Measurements from ENCODE around the gene POLR2A. TPM values are rescaled to one million over a fixed set of nuclear protein-coding genes. Genes with fewer than 3 reads are reported as not detected.

The POLR2A gene
- total RNA-seq, 1 donor from 2014 or later: 221 TPM

GRCh38 chr17:7490144-7490543 is 6.0 kb downstream of the POLR2A start:
- Mint-ChIP-seq H3K4me1 (ENCODE audit: low read depth) (peaks cover 68% of the 10 kb centered on the region), H3K36me3 (ENCODE audit: low read depth) (peaks cover 53% of the 10 kb centered on the region), H3K27ac (no peak overlapping the region), H3K4me3 (no peak overlapping the region), H3K27me3 (ENCODE audit: insufficient read depth) (no peaks in the 10 kb centered on the region), H3K9me3 (no peaks in the 10 kb centered on the region)
- intact Hi-C loops (cut with micrococcal nuclease): no loop called here
- no peak for DNase-seq (ENCODE audit: low spot score)

GRCh38 chr17:7491583-7491982 is 7.4 kb downstream of the POLR2A start:
- Mint-ChIP-seq H3K27ac (peak overlapping the region; percentile 7), H3K9me3 (no peaks in the 10 kb centered on the region), H3K27me3 (ENCODE audit: insufficient read depth) (no peaks in the 10 kb centered on the region), H3K36me3 (ENCODE audit: low read depth) (peaks cover 51% of the 10 kb centered on the region), H3K4me1 (ENCODE audit: low read depth) (peaks cover 58% of the 10 kb centered on the region), H3K4me3 (no peak overlapping the region)
- intact Hi-C loops (cut with micrococcal nuclease): no loop called here
- no peak for DNase-seq (ENCODE audit: low spot score)

GRCh38 chr17:7493941-7494340 is 9.8 kb downstream of the POLR2A start:
- H3K27me3 Mint-ChIP-seq (ENCODE audit: insufficient read depth): no peaks in the 10 kb centered on the region
- peaks cover 55% of the 10 kb centered on the region for H3K36me3 Mint-ChIP-seq (ENCODE audit: low read depth)
- DNase-seq (ENCODE audit: low spot score): no peak
- intact Hi-C loops (cut with micrococcal nuclease): no loop called here
- no peak overlapping the region for H3K27ac Mint-ChIP-seq
- H3K9me3 Mint-ChIP-seq: no peaks in the 10 kb centered on the region
- peaks cover 41% of the 10 kb centered on the region for H3K4me1 Mint-ChIP-seq (ENCODE audit: low read depth)
- H3K4me3 Mint-ChIP-seq: no peak overlapping the region

- Mint-ChIP-seq H3K27me3 (ENCODE audit: insufficient read depth) (no peaks in the 10 kb centered on the region), H3K9me3 (no peaks in the 10 kb centered on the region), H3K36me3 (ENCODE audit: low read depth) (peaks cover 58% of the 10 kb centered on the region), H3K27ac (no peak overlapping the region), H3K4me3 (no peak overlapping the region), H3K4me1 (ENCODE audit: low read depth) (peaks cover 22% of the 10 kb centered on the region)
- intact Hi-C loops (cut with micrococcal nuclease): no loop called here
- DNase-seq (ENCODE audit: low spot score): no peak
These were observed 11.8 kb downstream of the POLR2A start for GRCh38 chr17:7495906-7496434.

- Mint-ChIP-seq H3K36me3 (ENCODE audit: low read depth) (peaks cover 61% of the 10 kb centered on the region), H3K4me3 (no peak overlapping the region), H3K4me1 (ENCODE audit: low read depth) (peaks cover 19% of the 10 kb centered on the region), H3K27me3 (ENCODE audit: insufficient read depth) (no peaks in the 10 kb centered on the region), H3K27ac (no peak overlapping the region), H3K9me3 (no peaks in the 10 kb centered on the region)
- DNase-seq (ENCODE audit: low spot score): no peak
- intact Hi-C loops (cut with micrococcal nuclease): no loop called here
These were observed 12.5 kb downstream of the POLR2A start for GRCh38 chr17:7496470-7497183.

GRCh38 chr17:7497228-7497627 is 13.1 kb downstream of the POLR2A start:
- Mint-ChIP-seq H3K9me3 (no peaks in the 10 kb centered on the region), H3K4me1 (ENCODE audit: low read depth) (peaks cover 16% of the 10 kb centered on the region), H3K27me3 (ENCODE audit: insufficient read depth) (no peaks in the 10 kb centered on the region), H3K4me3 (no peak overlapping the region), H3K36me3 (ENCODE audit: low read depth) (peaks cover 62% of the 10 kb centered on the region), H3K27ac (no peak overlapping the region)
- intact Hi-C loops (cut with micrococcal nuclease): no loop called here
- no peak for DNase-seq (ENCODE audit: low spot score)

- Mint-ChIP-seq H3K27ac (no peak overlapping the region), H3K9me3 (no peaks in the 10 kb centered on the region), H3K27me3 (ENCODE audit: insufficient read depth) (no peaks in the 10 kb centered on the region), H3K36me3 (ENCODE audit: low read depth) (peaks cover 66% of the 10 kb centered on the region), H3K4me3 (no peak overlapping the region), H3K4me1 (ENCODE audit: low read depth) (peaks cover 16% of the 10 kb centered on the region)
- intact Hi-C loops (cut with micrococcal nuclease): no loop called here
- no peak for DNase-seq (ENCODE audit: low spot score)
These were observed 13.5 kb downstream of the POLR2A start for GRCh38 chr17:7497636-7498035.

GRCh38 chr17:7499161-7499560 is 15.0 kb downstream of the POLR2A start:
- H3K27ac Mint-ChIP-seq: no peak overlapping the region
- H3K27me3 Mint-ChIP-seq (ENCODE audit: insufficient read depth): no peaks in the 10 kb centered on the region
- H3K4me3 Mint-ChIP-seq: no peak overlapping the region
- peaks cover under 1% of the 10 kb centered on the region for H3K4me1 Mint-ChIP-seq (ENCODE audit: low read depth)
- DNase-seq (ENCODE audit: low spot score): no peak
- peaks cover 64% of the 10 kb centered on the region for H3K36me3 Mint-ChIP-seq (ENCODE audit: low read depth)
- no peaks in the 10 kb centered on the region for H3K9me3 Mint-ChIP-seq
- intact Hi-C loops (cut with micrococcal nuclease): no loop called here

- Mint-ChIP-seq H3K27ac (no peak overlapping the region), H3K27me3 (ENCODE audit: insufficient read depth) (no peaks in the 10 kb centered on the region)
- intact Hi-C loops (cut with micrococcal nuclease): loop anchor here (5.0 kb wide), 2 partner anchors 64 to 144 kb away; partner anchors contain the start of genes FGF11, TMEM102 and TMEM95
These were observed 17.6 kb downstream of the POLR2A start for GRCh38 chr17:7501729-7502128.

GRCh38 chr17:7502171-7502847 is 18.1 kb downstream of the POLR2A start:
- no peaks in the 10 kb centered on the region for H3K27me3 Mint-ChIP-seq (ENCODE audit: insufficient read depth)
- no peaks in the 10 kb centered on the region for H3K4me1 Mint-ChIP-seq (ENCODE audit: low read depth)
- H3K27ac Mint-ChIP-seq: no peak overlapping the region
- H3K4me3 Mint-ChIP-seq: no peak overlapping the region
- intact Hi-C loops (cut with micrococcal nuclease): loop anchor here (5.0 kb wide), 2 partner anchors 65 to 145 kb away; partner anchors contain the start of genes FGF11, TMEM102 and TMEM95
- H3K9me3 Mint-ChIP-seq: no peaks in the 10 kb centered on the region
- H3K36me3 Mint-ChIP-seq (ENCODE audit: low read depth): peaks cover 65% of the 10 kb centered on the region
- DNase-seq (ENCODE audit: low spot score): no peak

More at GRCh38 chr17:7501729-7502128, 17.6 kb downstream of the POLR2A start:
- Mint-ChIP-seq H3K4me1 (ENCODE audit: low read depth) (no peaks in the 10 kb centered on the region), H3K9me3 (no peaks in the 10 kb centered on the region), H3K4me3 (no peak overlapping the region), H3K36me3 (ENCODE audit: low read depth) (peaks cover 70% of the 10 kb centered on the region)
- no peak for DNase-seq (ENCODE audit: low spot score)

- peaks cover 64% of the 10 kb centered on the region for H3K36me3 Mint-ChIP-seq (ENCODE audit: low read depth)
These were observed 18.8 kb downstream of the POLR2A start for GRCh38 chr17:7502987-7503386.

GRCh38 chr17:7503521-7503920 is 19.4 kb downstream of the POLR2A start:
- Mint-ChIP-seq H3K4me3 (no peak overlapping the region), H3K36me3 (ENCODE audit: low read depth) (peaks cover 69% of the 10 kb centered on the region), H3K27ac (peak overlapping the region; percentile 48), H3K9me3 (no peaks in the 10 kb centered on the region), H3K27me3 (ENCODE audit: insufficient read depth) (no peaks in the 10 kb centered on the region), H3K4me1 (ENCODE audit: low read depth) (no peaks in the 10 kb centered on the region)
- no peak for DNase-seq (ENCODE audit: low spot score)
- intact Hi-C loops (cut with micrococcal nuclease): loop anchor here (5.0 kb wide), 2 partner anchors 66 to 146 kb away; partner anchors contain the start of genes FGF11, TMEM102 and TMEM95

More at GRCh38 chr17:7502987-7503386, 18.8 kb downstream of the POLR2A start:
- H3K4me3 Mint-ChIP-seq: no peak overlapping the region
- H3K27me3 Mint-ChIP-seq (ENCODE audit: insufficient read depth): no peaks in the 10 kb centered on the region
- DNase-seq (ENCODE audit: low spot score): no peak
- no peaks in the 10 kb centered on the region for H3K9me3 Mint-ChIP-seq
- no peaks in the 10 kb centered on the region for H3K4me1 Mint-ChIP-seq (ENCODE audit: low read depth)
- intact Hi-C loops (cut with micrococcal nuclease): loop anchor here (5.0 kb wide), 2 partner anchors 66 to 146 kb away; partner anchors contain the start of genes FGF11, TMEM102 and TMEM95
- H3K27ac Mint-ChIP-seq: no peak overlapping the region

- intact Hi-C loops (cut with micrococcal nuclease): no loop called here
- H3K36me3 Mint-ChIP-seq (ENCODE audit: low read depth): peaks cover 64% of the 10 kb centered on the region
- no peaks in the 10 kb centered on the region for H3K27me3 Mint-ChIP-seq (ENCODE audit: insufficient read depth)
- DNase-seq (ENCODE audit: low spot score): no peak
- H3K4me1 Mint-ChIP-seq (ENCODE audit: low read depth): no peaks in the 10 kb centered on the region
- H3K4me3 Mint-ChIP-seq: no peak overlapping the region
- peak overlapping the region; percentile 40 for H3K27ac Mint-ChIP-seq
- no peaks in the 10 kb centered on the region for H3K9me3 Mint-ChIP-seq
These were observed 24.0 kb downstream of the POLR2A start for GRCh38 chr17:7508145-7508544.

Data from activated T-helper 1 cell treated with anti-CD3 and anti-CD28 coated beads, Interleukin-12 subunit alpha, Interleukin-12 subunit beta, Interleukin-2, Interleukin-4 antibody, amounts not matched to agents 30 ng/mL and 10 ng/mL and 1 ng/mL, durations not matched to agents 14 hours and 24 hours and 36 hours (primary cell).